Liver (tissue), 3 donors: ENCODE measurements around the gene DEAF1.

Source experiments
- GABPA ChIP-seq, 2 donors: IDR thresholded peaks in 1 of 2; conservative IDR thresholded peaks in 1 of 2; 2 replicates each; pipeline ENCODE4 v1.6.1; 2016; ENCODE audit warnings: antibody characterized with exemption in 2 of 2, mild to moderate bottlenecking in 1 of 2, moderate library complexity in 1 of 2
- JUND ChIP-seq, 2 donors: IDR thresholded peaks; 2 replicates each; pipeline ENCODE4 v1.6.1; 2016; ENCODE audit warnings: antibody characterized with exemption in 2 of 2
- TAF1 ChIP-seq: conservative IDR thresholded peaks from 2 replicates; pipeline ENCODE4 v1.6.1; 2016; ENCODE audit warnings: antibody characterized with exemption, mild to moderate bottlenecking
- TF ChIP-seq, protein P1 (sequence below): fragments of 150-350 bp; IDR thresholded peaks from 2 replicates; pipeline ENCODE4 v1.5.1; 2017; ENCODE audit warnings: improper control_type of control experiment, low read depth, low read length; ENCODE audit not compliant: missing input control
- TF ChIP-seq, protein P2 (sequence below): IDR thresholded peaks from 2 replicates; pipeline ENCODE4 v1.6.1; 2016; ENCODE audit warnings: antibody characterized with exemption
- donor health status: healthy.
- donor health status: healthy.

DNA sequence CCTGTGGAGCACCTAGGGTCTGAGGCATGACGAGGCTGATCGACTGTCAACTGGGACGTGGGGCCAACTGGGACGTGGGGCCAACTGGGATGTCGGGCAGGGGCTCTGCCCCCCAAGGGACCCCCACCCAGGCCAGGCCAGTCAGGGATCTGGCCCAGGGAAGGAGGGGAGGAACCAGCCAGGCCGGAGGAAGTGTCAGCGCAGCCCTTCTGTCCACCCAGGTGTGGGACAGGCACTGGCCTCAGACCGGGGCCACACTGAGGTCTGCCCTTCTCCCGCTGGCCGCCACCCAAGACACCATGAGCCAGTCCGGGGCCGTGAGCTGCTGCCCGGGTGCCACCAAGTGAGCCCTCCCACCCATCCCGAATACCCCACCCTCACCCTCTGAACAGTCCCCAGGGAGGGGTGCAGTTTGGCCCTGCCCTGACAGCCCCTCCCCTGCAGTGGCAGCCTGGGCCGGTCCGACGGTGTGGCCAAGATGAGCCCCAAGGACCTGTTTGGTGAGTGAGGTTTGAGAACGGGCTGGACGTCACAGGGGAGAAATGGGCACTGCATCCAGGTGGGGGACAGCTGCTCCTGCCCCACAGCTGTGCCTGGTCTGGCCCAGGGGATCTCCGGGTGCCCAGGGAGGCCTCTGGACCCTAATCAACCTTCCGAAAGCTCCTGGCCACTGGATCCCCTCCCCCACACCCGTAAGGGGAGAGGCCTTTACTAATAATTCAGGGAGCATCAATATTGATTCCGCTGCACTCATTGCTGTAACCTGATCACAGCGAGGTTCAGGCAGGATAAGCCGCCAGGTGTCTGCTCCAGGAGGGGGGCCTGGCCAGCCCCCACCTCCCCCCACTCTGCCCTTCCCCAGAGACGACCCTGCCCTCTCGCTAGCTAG is 14.3 kb upstream of the DEAF1 start:
- TF ChIP-seq, protein P1, sequence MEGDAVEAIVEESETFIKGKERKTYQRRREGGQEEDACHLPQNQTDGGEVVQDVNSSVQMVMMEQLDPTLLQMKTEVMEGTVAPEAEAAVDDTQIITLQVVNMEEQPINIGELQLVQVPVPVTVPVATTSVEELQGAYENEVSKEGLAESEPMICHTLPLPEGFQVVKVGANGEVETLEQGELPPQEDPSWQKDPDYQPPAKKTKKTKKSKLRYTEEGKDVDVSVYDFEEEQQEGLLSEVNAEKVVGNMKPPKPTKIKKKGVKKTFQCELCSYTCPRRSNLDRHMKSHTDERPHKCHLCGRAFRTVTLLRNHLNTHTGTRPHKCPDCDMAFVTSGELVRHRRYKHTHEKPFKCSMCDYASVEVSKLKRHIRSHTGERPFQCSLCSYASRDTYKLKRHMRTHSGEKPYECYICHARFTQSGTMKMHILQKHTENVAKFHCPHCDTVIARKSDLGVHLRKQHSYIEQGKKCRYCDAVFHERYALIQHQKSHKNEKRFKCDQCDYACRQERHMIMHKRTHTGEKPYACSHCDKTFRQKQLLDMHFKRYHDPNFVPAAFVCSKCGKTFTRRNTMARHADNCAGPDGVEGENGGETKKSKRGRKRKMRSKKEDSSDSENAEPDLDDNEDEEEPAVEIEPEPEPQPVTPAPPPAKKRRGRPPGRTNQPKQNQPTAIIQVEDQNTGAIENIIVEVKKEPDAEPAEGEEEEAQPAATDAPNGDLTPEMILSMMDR, result no peak
- TF ChIP-seq GABPA (IDR thresholded peaks at IDR 0.05 in 1 of 2, conservative IDR thresholded peaks at IDR 0.05 in 1 of 2), result no peak
- TF ChIP-seq, protein P2, sequence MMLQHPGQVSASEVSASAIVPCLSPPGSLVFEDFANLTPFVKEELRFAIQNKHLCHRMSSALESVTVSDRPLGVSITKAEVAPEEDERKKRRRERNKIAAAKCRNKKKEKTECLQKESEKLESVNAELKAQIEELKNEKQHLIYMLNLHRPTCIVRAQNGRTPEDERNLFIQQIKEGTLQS, result no peak
- no peak for TF ChIP-seq JUND (IDR thresholded peaks at IDR 0.05)
- no peak for TF ChIP-seq TAF1
